ACHN (cell line): ENCODE results near the gene CITED4.

ENCODE experiments used
- DNase-seq: peaks from one replicate; pipeline ENCODE4 v3.0.0-alpha.2; 2015
- in situ Hi-C: cut with HindIII; loops from 2 replicates; pipeline ENCODE4 v1.10.0; 2017; ENCODE audit warnings: low sequenced_read_pairs, low pct_ligation_motif_present, low pct_unique_long_range_greater_than_20kb

CITED4 gene

GRCh38 chr1:40840526-40841323 is 21.4 kb downstream of the CITED4 start:
- in situ Hi-C loops: no loop called here
- DNase-seq: no peak

GRCh38 chr1:40839943-40840335 is 22.2 kb downstream of the CITED4 start:
- DNase-seq: no peak
- in situ Hi-C loops: no loop called here

- in situ Hi-C loops: no loop called here
Observed at GRCh38 chr1:40838980-40839942, 22.9 kb downstream of the CITED4 start.

GRCh38 chr1:40838045-40838979 is 23.9 kb downstream of the CITED4 start:
- no peak for DNase-seq
- in situ Hi-C loops: no loop called here

More at GRCh38 chr1:40838980-40839942, 22.9 kb downstream of the CITED4 start:
- no peak for DNase-seq

- in situ Hi-C loops: no loop called here
- DNase-seq: no peak
Observed at GRCh38 chr1:40837601-40838000, 24.6 kb downstream of the CITED4 start.

GRCh38 chr1:40836283-40836682 is 25.9 kb downstream of the CITED4 start:
- no peak for DNase-seq
- in situ Hi-C loops: no loop called here

GRCh38 chr1:40834968-40835545 is 27.1 kb downstream of the CITED4 start:
- DNase-seq: no peak
- in situ Hi-C loops: no loop called here

- DNase-seq: no peak
- in situ Hi-C loops: no loop called here
Observed at GRCh38 chr1:40833979-40834378, 28.2 kb downstream of the CITED4 start.

- in situ Hi-C loops: no loop called here
- DNase-seq: no peak
Observed at GRCh38 chr1:40831001-40831732, 31.0 kb downstream of the CITED4 start.

- DNase-seq: no peak
- in situ Hi-C loops: no loop called here
Observed at GRCh38 chr1:40830419-40830943, 31.7 kb downstream of the CITED4 start.

- in situ Hi-C loops: no loop called here
- no peak for DNase-seq
Observed at GRCh38 chr1:40829631-40830245, 32.4 kb downstream of the CITED4 start.

GRCh38 chr1:40825996-40826395 is 36.2 kb downstream of the CITED4 start:
- no peak for DNase-seq
- in situ Hi-C loops: no loop called here

GRCh38 chr1:40825435-40825788 is 36.8 kb downstream of the CITED4 start:
- no peak for DNase-seq
- in situ Hi-C loops: no loop called here

- no peak for DNase-seq
- in situ Hi-C loops: no loop called here
Observed at GRCh38 chr1:40824591-40825434, 37.4 kb downstream of the CITED4 start.

- in situ Hi-C loops: no loop called here
- no peak for DNase-seq
Observed at GRCh38 chr1:40823983-40824382, 38.2 kb downstream of the CITED4 start.

- DNase-seq: no peak
- in situ Hi-C loops: no loop called here
Observed at GRCh38 chr1:40823345-40823744, 38.8 kb downstream of the CITED4 start.
